ENCODE data around the gene EGFL8.
"Not testable (repeated sequence)": the region's sequence is repeated elsewhere in the genome, so short reads cannot be mapped to it uniquely, and the experiment has no call there.

EGFL8 gene

DNA sequence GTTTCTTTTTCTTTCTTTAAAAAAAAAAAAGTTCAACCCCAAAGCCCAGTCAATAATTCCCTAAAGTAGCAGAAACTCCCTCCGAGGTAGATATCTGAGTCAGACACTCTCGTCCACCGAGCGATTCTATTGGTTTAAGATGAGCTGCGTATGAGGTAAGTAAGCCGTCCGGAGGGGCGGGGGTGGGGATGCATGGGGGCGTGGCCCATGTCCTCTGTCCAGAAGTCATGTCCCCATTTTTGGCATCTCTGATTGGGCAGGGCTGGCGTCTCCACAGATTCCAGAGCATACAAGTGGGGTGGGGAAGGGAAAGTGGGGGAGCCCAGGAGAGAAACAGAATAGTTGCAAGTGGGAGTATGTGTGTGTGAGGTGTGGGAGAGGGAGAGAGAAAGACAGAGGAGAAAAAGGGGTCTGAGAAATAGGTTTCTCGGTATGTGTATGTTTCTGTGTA lies 21.3 kb downstream of the EGFL8 start:
- peak; percentile 68 to 73 for DNase-seq

GRCh38 chr6:32186151-32186840 lies 21.9 kb downstream of the EGFL8 start:
- DNase-seq, result not testable (repeated sequence)

- DNase-seq, result no peak
Measured at GRCh38 chr6:32187009-32187709, 22.8 kb downstream of the EGFL8 start.

DNA sequence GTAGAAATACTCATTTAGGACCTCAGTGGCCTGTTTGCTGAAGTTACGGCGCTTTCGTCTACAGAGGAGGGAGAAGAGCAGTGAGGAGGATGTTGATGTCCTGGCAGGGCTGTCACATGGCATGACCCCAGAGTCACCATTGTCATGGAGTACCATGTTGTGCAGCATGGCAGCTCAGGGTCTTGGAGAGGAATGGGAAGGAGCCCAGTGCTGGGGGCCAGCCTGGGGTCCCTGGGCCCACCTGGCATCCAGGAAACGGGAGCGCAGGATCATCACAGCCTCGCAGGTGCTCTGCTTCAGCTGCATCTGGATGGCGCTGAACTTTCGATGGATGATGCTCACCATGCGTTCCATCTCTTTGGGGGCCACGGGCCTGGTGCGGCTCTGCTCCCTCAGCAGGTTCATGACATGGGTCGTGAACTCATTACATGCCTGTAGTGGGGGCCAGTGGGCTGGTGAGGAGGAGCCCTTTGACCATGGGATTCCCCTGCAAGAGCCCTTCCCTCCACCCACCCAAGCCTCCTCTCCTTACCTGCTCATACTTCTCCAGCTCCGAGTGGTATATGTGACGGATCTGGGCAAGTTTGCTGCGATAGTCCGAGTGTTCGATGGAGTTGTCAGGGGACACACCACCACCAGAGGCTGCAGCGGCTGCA lies 23.5 kb downstream of the EGFL8 start:
- DNase-seq, result not testable (repeated sequence)

DNA sequence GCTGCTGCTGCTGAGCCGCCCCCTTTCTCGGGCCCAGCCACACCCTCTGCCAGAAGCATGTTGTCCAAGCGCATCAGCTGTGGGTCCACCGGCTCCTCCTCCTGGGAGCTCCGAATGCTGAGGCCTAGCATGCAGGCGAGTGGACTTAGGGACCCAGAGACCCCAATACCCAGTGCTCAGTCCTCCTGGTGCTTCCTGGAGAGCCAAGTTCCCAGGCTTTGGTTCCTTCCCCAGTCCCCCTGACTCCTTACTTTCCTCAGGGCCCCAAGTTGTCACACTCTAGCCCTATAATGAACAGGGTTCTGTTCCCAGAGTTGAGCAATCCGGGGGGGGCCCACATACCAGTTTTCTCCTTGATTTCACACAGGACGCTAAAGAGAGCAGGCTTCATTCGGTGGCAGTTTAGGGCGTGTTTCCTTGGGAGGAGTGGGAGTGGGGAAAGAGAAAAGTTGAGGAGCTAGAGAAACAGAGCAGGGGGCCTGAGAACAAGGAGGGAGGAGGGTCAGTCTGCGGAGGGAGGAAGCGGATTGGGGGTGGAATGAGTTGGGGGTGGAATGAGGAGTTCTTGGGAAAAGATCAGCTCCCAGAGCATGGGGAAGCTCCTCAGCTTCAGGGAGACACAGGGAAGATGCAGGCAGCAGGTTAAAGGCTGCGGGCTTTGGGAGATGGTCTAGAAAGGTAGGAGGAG lies 24.1 kb downstream of the EGFL8 start:
- no peak for DNase-seq

GRCh38 chr6:32189069-32189741 lies 24.8 kb downstream of the EGFL8 start:
- no peak for DNase-seq

GRCh38 chr6:32189742-32190053 lies 25.3 kb downstream of the EGFL8 start:
- no peak for DNase-seq

GRCh38 chr6:32190054-32190851 lies 25.9 kb downstream of the EGFL8 start, which contains the start of gene PBX2:
Gene PBX2 (minus strand): TSS chr6:32190202. CDS start chr6:32189915, 287 bp downstream.
- DNase-seq, result peak; percentile 80 to 85

GRCh38 chr6:32190911-32191677 lies 26.7 kb downstream of the EGFL8 start:
- DNase-seq, result peak; percentile 28 to 31

- peak; percentile 38 to 39 for DNase-seq
Measured at GRCh38 chr6:32191696-32192607, 27.6 kb downstream of the EGFL8 start.

GRCh38 chr6:32192608-32193039 lies 28.2 kb downstream of the EGFL8 start, which contains the start of gene GPSM3:
Gene GPSM3 (minus strand): TSS chr6:32192643. CDS start chr6:32192513, 130 bp downstream.
- peak; percentile 63 to 70 for DNase-seq

- DNase-seq, result peak in 1 of 2 experiments; percentile 23
Measured at GRCh38 chr6:32193096-32193495, 28.7 kb downstream of the EGFL8 start.

DNA sequence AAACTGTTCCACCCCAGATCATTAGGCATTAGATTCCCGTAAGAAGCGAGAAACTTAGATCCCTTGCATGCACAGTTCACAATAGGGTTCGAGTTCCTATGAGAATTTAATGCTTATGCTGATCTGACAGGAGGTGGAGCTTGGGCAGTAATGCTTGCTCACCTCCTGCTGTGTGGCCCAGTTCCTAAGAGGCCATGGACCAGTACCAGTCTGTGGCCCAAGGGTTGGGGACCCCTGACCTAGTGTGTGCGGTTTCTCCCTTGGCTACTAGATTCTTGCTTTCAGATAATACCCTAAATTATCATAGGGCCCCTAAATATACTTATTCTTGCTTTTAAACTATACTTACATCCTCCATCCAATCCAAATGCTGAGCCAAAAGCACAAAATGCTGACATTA lies 30.0 kb downstream of the EGFL8 start:
- DNase-seq, result no peak

GRCh38 chr6:32194825-32195651 lies 30.6 kb downstream of the EGFL8 start:
- peak; percentile 51 to 63 for DNase-seq

- DNase-seq, result peak; percentile 100
Measured at GRCh38 chr6:32195652-32195901, 31.2 kb downstream of the EGFL8 start.

- peak; percentile 80 to 82 for DNase-seq
Measured at GRCh38 chr6:32195902-32196681, 31.7 kb downstream of the EGFL8 start.

DNA sequence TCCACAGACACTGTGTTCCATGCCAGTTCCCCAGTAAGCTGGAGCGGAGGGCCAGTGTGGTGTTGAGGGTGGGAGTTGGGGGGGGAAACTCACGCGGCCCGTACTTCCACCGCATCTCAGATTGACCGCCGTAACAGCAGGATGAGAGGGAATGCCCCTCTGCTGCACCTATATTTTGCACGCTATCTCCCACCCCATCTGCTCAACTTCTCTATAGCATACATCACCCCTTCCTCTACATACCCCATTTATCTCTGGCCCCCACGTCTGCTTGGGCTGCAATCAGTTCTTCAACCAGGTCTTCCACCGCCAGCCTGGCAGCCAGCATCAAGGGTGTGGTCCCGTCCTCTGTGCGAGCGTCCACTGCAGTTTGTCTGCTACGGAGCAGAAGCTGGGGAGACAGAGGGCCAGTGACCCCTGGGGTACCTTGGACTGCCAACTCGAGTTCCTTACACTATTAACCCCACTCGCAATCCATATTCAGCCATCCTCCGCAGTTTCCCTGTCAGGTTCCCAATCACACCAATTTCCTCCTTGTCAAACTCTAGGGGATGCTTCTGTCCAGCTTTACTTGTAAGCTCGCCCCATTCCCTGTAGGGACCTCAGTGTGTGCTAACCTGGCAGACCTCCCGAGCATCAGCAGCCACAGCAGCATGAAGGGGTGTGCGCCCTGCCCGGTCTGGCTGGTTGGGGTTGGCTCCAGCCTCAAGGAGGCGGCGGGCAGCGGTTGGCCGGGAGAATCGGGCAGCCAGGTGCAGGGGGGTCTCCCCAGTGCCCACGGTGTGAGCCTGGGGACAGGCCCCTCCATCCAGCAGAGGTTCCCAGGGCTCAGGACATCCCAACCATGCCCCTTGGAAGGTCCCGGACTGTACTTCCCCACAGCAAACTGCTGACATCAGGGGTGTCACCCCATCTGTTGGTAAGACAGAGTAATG lies 32.6 kb downstream of the EGFL8 start:
- peak in 1 of 2 experiments; percentile 20 for DNase-seq

Measured in activated T-cell treated with anti-CD3 and anti-CD28 coated beads, Interleukin-2, amount 50 U/mL, for 48 hours (primary cell).